OCI-LY7 (cell line): Measurements from ENCODE around the gene DDX39B. TPM values are rescaled to one million over a fixed set of nuclear protein-coding genes. Genes with fewer than 3 reads are reported as not detected.

ENCODE experiments used
- BruUV-seq: library from RNA; stranded (reverse); fragments of 400-500 nt; replicated peaks from 2 replicates; lab custom pipeline; 2021; lab: Mats Ljungman, UMichigan
- CTCF ChIA-PET: fragments of 300-600 bp; sonication (Branson Sonifier 250); formaldehyde crosslinking; loops from one replicate; lab custom pipeline; 2022; ENCODE audit warnings: antibody characterized with exemption; ENCODE audit not compliant: unreplicated experiment; lab: Charles Lee
- POLR2A ChIA-PET: fragments of 300-600 bp; sonication (Branson Sonifier 250); formaldehyde crosslinking; loops from one replicate; lab custom pipeline; 2022; ENCODE audit warnings: antibody characterized with exemption; lab: Charles Lee
- DNase-seq: peaks from one replicate; pipeline ENCODE4 v3.0.0-alpha.2; 2015; ENCODE audit warnings: low spot score
- H2AFZ ChIP-seq: fragments of 200-600 bp; sonication (generic), shearing (Covaris generic); 2 replicates; pipeline ENCODE4 v1.6.1; 2014; ENCODE audit warnings: mild to moderate bottlenecking, antibody characterized with exemption, low read length, moderate library complexity
- H3K27ac ChIP-seq: fragments of 200-600 bp; sonication (generic); 2 replicates; pipeline ENCODE4 v1.5.1; 2014; ENCODE audit warnings: mixed run types, low read depth, mild to moderate bottlenecking, moderate library complexity, low read length, inconsistent platforms; ENCODE audit not compliant: poor library complexity, severe bottlenecking
- H3K36me3 ChIP-seq: fragments of 200-600 bp; sonication (generic); 2 replicates; pipeline ENCODE4 v1.6.1; 2014; ENCODE audit warnings: mild to moderate bottlenecking, antibody characterized with exemption, low read length, moderate library complexity, mixed read lengths; ENCODE audit not compliant: insufficient read depth
- H3K4me1 ChIP-seq: fragments of 200-600 bp; sonication (generic); 2 replicates; pipeline ENCODE4 v1.5.1; 2014; ENCODE audit warnings: mild to moderate bottlenecking, low read length; ENCODE audit not compliant: insufficient read depth, poor library complexity, severe bottlenecking
- H3K4me2 ChIP-seq: fragments of 200-600 bp; sonication (generic); 2 replicates; pipeline ENCODE4 v1.6.1; 2014; ENCODE audit warnings: mild to moderate bottlenecking, low read length
- H3K4me3 ChIP-seq: fragments of 200-600 bp; sonication (generic); 2 replicates; pipeline ENCODE4 v1.5.1; 2014; ENCODE audit warnings: mild to moderate bottlenecking, low read depth, low read length; ENCODE audit not compliant: poor library complexity, severe bottlenecking
- H3K79me2 ChIP-seq: fragments of 200-600 bp; sonication (generic); 2 replicates; pipeline ENCODE4 v1.6.1; 2016; ENCODE audit warnings: low read depth, mild to moderate bottlenecking, low read length, moderate library complexity, mixed read lengths; ENCODE audit not compliant: insufficient read depth
- H3K9me2 ChIP-seq: fragments of 200-600 bp; sonication (generic); 2 replicates; pipeline ENCODE4 v1.6.1; 2016; ENCODE audit warnings: mild to moderate bottlenecking, low read length, mixed read lengths; ENCODE audit not compliant: insufficient read depth
- H3K9me3 ChIP-seq: fragments of 200-600 bp; sonication (generic); 2 replicates; pipeline ENCODE4 v1.6.1; 2014; ENCODE audit warnings: mild to moderate bottlenecking, mixed run types, low read length, mixed read lengths
- H4K20me1 ChIP-seq: fragments of 200-600 bp; sonication (generic); 2 replicates; pipeline ENCODE4 v1.6.1; 2014; ENCODE audit warnings: mild to moderate bottlenecking, antibody characterized with exemption, low read length, moderate library complexity, mixed read lengths; ENCODE audit not compliant: insufficient read depth
- EZH2phosphoT487 ChIP-seq: fragments of 200-600 bp; sonication (generic); IDR thresholded peaks from 2 replicates; pipeline ENCODE4 v1.6.1; 2018; ENCODE audit warnings: low read depth, borderline replicate concordance, mild to moderate bottlenecking, mixed run types, antibody characterized with exemption, low read length, moderate library complexity, mixed read lengths
- intact Hi-C: fragments of 100-400 bp; cut with micrococcal nuclease; formaldehyde crosslinking; loops from one replicate; pipeline ENCODE4 v1.10.0; 2022; ENCODE audit not compliant: unreplicated experiment
- total RNA-seq, 2 experiments: library from RNA; depleted of rRNA in 1 of 2; stranded (reverse); fragments of >200 nt in 1 of 2; shearing (Covaris generic) in 1 of 2; gene quantifications; 2 replicates each; pipeline ENCODE4 v1.2.3, GENCODE V29; 2014 to 2022
- TF ChIP-seq, protein P1 (sequence below): fragments of 200-600 bp; sonication (generic); conservative IDR thresholded peaks from 2 replicates; pipeline ENCODE4 v1.5.1; 2014; ENCODE audit warnings: mild to moderate bottlenecking, antibody characterized with exemption, low read length, moderate library complexity, mixed read lengths

DDX39B gene
- total RNA-seq, 2 experiments from 2014 or later: 481 to 736 TPM

DNA sequence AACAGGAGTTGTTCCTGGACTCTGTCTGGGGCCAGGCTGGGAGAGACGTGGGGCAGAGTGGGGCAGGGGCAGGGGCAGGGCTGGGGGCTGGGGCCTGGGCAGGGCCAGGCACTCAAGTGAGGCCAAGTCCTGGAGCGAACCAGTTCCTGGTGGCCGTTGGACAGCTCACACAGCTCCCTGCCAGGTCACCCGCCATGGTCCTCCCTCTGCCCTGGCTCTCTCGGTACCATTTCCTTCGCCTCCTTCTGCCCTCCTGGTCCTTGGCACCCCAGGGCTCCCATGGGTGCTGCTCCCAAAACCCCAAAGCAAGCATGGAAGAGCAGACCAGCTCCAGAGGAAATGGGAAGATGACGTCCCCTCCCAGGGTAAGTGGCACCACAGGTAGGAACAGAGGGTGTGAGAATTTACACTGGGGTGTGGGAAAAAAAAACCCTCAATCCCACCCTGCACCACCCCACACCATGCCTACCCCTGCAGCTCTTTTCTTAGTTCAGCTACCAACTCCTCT lies 12.9 kb downstream of the DDX39B start, which contains the start of gene MCCD1:
TSS of gene MCCD1 (plus strand) at position 142 of the 508 bp plus-strand sequence. CDS start at position 195, 53 bp downstream.
- ChIA-PET CTCF (no interaction called here), POLR2A (interaction anchor here (1.5 kb wide), 1 partner anchor 13 kb away, joined by 4 read pairs; the partner anchor contains the start of gene DDX39B)
- no peaks in the 10 kb centered on the region for H3K9me2 ChIP-seq
- no peak within 1 kb of the TSS for H3K4me2 ChIP-seq
- no peaks in the 10 kb centered on the region for H3K79me2 ChIP-seq
- peaks cover 58% of the 10 kb centered on the region for H3K36me3 ChIP-seq
- intact Hi-C loops: no loop called here
- DNase-seq: no peak
- no peak within 1 kb of the TSS for H2AFZ ChIP-seq
- H3K9me3 ChIP-seq: no peaks in the 10 kb centered on the region
- no peak for TF ChIP-seq EZH2phosphoT487
- TF ChIP-seq, protein P1, sequence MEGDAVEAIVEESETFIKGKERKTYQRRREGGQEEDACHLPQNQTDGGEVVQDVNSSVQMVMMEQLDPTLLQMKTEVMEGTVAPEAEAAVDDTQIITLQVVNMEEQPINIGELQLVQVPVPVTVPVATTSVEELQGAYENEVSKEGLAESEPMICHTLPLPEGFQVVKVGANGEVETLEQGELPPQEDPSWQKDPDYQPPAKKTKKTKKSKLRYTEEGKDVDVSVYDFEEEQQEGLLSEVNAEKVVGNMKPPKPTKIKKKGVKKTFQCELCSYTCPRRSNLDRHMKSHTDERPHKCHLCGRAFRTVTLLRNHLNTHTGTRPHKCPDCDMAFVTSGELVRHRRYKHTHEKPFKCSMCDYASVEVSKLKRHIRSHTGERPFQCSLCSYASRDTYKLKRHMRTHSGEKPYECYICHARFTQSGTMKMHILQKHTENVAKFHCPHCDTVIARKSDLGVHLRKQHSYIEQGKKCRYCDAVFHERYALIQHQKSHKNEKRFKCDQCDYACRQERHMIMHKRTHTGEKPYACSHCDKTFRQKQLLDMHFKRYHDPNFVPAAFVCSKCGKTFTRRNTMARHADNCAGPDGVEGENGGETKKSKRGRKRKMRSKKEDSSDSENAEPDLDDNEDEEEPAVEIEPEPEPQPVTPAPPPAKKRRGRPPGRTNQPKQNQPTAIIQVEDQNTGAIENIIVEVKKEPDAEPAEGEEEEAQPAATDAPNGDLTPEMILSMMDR: no peak
- no TSS peak for BruUV-seq
- H3K27ac ChIP-seq: no peak within 1 kb of the TSS
- H4K20me1 ChIP-seq: peaks cover 5% of the 10 kb centered on the region; the same call in 1 of the 2 replicates
- no peak within 1 kb of the TSS for H3K4me3 ChIP-seq
- no peaks in the 10 kb centered on the region for H3K4me1 ChIP-seq

DNA sequence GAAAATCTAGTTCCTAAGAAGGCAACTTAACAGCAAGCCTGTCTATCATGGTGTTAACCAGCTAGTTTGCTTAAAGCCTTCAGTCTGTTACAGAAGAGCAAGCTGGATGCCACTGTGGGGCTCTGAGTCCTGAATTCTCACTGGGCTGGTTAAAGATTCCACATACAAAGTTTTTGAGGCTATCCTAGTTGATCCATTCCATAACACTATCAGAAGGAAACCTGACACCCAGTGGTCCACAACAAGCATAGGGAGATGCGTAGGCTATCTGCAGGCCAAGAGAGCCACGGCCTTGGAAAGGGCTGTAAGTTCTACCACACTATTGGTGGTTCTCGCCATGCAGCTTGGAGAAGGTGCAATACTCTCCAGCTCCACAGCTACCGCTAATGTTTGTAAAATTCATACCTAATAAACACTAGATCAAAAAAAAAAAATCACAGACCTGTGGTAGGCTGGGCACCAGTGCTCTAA lies 13.5 kb downstream of the DDX39B start:
- ChIA-PET POLR2A (interaction anchor here (1.5 kb wide), 1 partner anchor 13 kb away, joined by 4 read pairs; the partner anchor contains the start of gene DDX39B), CTCF (no interaction called here)
- TF ChIP-seq EZH2phosphoT487: no peak
- TF ChIP-seq, protein P1: no peak
- intact Hi-C loops: no loop called here
- Histone ChIP-seq H3K9me2 (no peaks in the 10 kb centered on the region), H3K4me3 (no peak overlapping the region), H3K27ac (no peak overlapping the region), H4K20me1 (peaks cover 5% of the 10 kb centered on the region; the same call in 1 of the 2 replicates), H3K9me3 (no peaks in the 10 kb centered on the region), H3K79me2 (no peaks in the 10 kb centered on the region), H3K4me2 (no peak overlapping the region), H3K4me1 (no peaks in the 10 kb centered on the region), H3K36me3 (peaks cover 52% of the 10 kb centered on the region), H2AFZ (no peak overlapping the region)
- no peak for DNase-seq
- no TSS peak for BruUV-seq

DNA sequence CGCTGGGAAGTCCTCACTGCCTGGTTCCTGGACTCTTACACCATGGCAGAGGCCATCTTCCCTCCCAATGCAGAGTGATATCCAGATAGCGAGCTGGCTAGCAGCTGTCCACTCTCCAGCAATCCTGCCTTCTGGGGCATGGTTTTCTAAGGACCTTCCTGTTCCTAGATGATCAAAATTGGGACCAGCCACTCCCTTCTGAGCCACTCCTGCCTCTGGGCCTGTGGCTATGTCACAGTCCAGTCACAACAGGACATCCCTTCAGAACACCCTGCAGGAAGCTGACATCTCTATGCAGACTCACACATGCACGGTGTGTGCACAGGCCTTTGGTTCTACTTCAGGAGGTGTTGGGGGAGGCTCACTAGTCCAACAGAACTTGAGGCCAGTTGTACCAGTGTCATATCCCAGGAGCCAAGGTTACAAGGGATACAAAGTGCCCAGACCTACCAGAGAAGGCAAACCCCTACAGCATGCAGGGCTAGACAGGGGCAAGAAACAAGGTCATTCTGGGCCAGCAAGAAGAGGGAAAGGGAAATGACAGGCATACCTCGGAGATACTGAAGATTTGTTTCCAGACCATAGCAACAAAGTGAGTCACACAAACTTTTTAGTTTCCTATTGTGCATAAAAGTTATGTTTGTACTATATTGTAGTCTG lies 15.7 kb downstream of the DDX39B start:
- peaks cover 29% of the 10 kb centered on the region for H3K36me3 ChIP-seq
- H3K79me2 ChIP-seq: no peaks in the 10 kb centered on the region
- TF ChIP-seq, protein P1: no peak
- no peak for DNase-seq
- no peaks in the 10 kb centered on the region for H3K4me1 ChIP-seq
- intact Hi-C loops: no loop called here
- ChIA-PET CTCF (no interaction called here), POLR2A (no interaction called here)
- H2AFZ ChIP-seq: no peak overlapping the region
- no peaks in the 10 kb centered on the region for H3K9me2 ChIP-seq
- H3K4me3 ChIP-seq: no peak overlapping the region
- H3K4me2 ChIP-seq: no peak overlapping the region
- no TSS peak for BruUV-seq
- H3K27ac ChIP-seq: no peak overlapping the region
- no peaks in the 10 kb centered on the region for H4K20me1 ChIP-seq
- no peaks in the 10 kb centered on the region for H3K9me3 ChIP-seq
